Measurements from ENCODE around the gene MID1IP1.

DNA sequence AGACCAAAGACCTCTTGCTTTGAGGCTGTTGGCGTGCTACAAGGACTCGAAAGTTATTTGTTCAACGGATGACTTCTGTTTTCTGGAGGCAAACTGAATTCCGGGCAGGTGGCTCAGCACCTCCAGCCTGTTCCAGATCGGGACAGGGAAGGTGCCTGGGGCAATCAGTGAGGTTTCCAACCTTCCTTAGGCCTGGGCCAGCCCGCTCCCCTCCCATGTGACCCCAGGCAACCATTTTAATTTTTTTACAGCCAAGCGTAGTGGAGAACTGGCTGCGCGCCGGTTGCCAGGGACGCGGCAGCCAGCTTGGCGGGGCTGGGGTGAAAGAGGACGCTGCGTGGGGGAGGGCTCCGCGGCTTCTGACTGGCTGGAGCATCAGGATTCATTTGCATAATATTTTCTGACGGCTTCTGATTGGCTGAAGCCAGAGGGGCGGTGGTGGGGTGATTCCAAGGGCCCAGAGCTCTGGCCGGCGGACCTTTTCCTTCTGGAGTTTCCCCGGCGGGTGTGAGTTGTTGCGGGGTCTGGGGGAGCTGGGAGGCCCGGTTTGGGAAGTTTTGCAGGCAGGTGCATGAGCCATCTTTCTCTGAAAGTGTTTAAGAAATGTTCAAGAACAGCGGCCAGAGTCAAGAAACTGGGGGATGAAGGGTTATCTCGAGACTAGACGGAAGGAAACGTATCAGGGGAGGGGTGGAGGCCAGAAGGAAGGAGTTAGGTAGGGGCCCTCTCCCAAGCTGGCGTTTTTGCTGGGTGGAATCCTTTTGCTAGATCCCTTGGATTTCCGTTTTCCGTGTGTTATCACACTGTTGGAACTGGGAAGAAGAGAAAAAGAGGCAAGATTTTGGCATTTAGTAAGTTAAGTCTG is at the start of gene MID1IP1:
- TF ChIP-seq TAF1 (IDR thresholded peaks at IDR 0.05; ENCODE audit: low read depth, low read length) (peak; percentile 14; the same call in 1 of the 2 replicates), SPI1 (IDR thresholded peaks at IDR 0.05; ENCODE audit: low read depth, low read length) (no peak), PAX5 (IDR thresholded peaks at IDR 0.05; ENCODE audit: insufficient read depth, low read length, severe bottlenecking) (no peak)

Data from GM12891 (cell line).